Ascending aorta (tissue), 2 donors: Measurements from ENCODE around the gene GALM. TPM values are rescaled to one million over a fixed set of nuclear protein-coding genes. Genes with fewer than 3 reads are reported as not detected.

Experiments
- DNase-seq, 2 donors: peaks; one replicate each; pipeline ENCODE4 v3.0.0-alpha.2; 2019; ENCODE audit warnings: low spot score in 2 of 2
- H3K27ac ChIP-seq, 2 donors: fragments of 200-600 bp; sonication (generic); one replicate each; pipeline ENCODE4 v1.5.1; 2016 to 2017; ENCODE audit warnings: mild to moderate bottlenecking in 1 of 2
- H3K27me3 ChIP-seq: fragments of 200-600 bp; sonication (generic); one replicate; pipeline ENCODE4 v1.5.1; 2017
- H3K36me3 ChIP-seq, 2 donors: fragments of 200-600 bp; sonication (generic); one replicate each; pipeline ENCODE4 v1.5.1; 2016
- H3K4me1 ChIP-seq, 2 donors: fragments of 200-600 bp; sonication (generic); one replicate each; pipeline ENCODE4 v1.5.1; 2016 to 2017; ENCODE audit warnings: mild to moderate bottlenecking in 1 of 2
- H3K4me3 ChIP-seq, 2 donors: fragments of 200-600 bp; sonication (generic); one replicate each; pipeline ENCODE4 v1.5.1; 2016 to 2017; ENCODE audit warnings: mild to moderate bottlenecking in 1 of 2
- H3K9me3 ChIP-seq, 2 donors: fragments of 200-600 bp; sonication (generic); one replicate each; pipeline ENCODE4 v1.5.1; 2016
- intact Hi-C: fragments of 100-400 bp; cut with DNase I; formaldehyde crosslinking; loops from one replicate; pipeline ENCODE4 v1.15.1; 2023
- total RNA-seq: library from RNA; depleted of rRNA; stranded (reverse); fragments of >200 nt; gene quantifications from one replicate; pipeline ENCODE4 v1.1.0, GENCODE V29; 2016
- TF ChIP-seq, protein P1 (sequence below), 3 experiments: fragments of 200-600 bp in 2 of 3; fragments of 450-650 bp in 1 of 3; sonication (generic) in 2 of 3; IDR thresholded peaks; one replicate each; pipeline ENCODE4 v1.5.1; 2016 to 2019; ENCODE audit warnings: antibody characterized with exemption in 3 of 3, mild to moderate bottlenecking in 1 of 3, moderate library complexity in 1 of 3

Gene GALM
- total RNA-seq, 1 donor from 2014 or later: 1.4 TPM

GRCh38 chr2:38742797-38743559 lies 77.1 kb downstream of the GALM start:
- H3K27ac ChIP-seq: no peak overlapping the region
- intact Hi-C loops: loop anchor here (5.0 kb wide), 1 partner anchor 426 kb away; no protein-coding TSS in a partner anchor
- H3K4me3 ChIP-seq: no peak overlapping the region
- DNase-seq: no peak
- TF ChIP-seq, protein P1, sequence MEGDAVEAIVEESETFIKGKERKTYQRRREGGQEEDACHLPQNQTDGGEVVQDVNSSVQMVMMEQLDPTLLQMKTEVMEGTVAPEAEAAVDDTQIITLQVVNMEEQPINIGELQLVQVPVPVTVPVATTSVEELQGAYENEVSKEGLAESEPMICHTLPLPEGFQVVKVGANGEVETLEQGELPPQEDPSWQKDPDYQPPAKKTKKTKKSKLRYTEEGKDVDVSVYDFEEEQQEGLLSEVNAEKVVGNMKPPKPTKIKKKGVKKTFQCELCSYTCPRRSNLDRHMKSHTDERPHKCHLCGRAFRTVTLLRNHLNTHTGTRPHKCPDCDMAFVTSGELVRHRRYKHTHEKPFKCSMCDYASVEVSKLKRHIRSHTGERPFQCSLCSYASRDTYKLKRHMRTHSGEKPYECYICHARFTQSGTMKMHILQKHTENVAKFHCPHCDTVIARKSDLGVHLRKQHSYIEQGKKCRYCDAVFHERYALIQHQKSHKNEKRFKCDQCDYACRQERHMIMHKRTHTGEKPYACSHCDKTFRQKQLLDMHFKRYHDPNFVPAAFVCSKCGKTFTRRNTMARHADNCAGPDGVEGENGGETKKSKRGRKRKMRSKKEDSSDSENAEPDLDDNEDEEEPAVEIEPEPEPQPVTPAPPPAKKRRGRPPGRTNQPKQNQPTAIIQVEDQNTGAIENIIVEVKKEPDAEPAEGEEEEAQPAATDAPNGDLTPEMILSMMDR (IDR thresholded peaks at IDR 0.05): no peak
- H3K27me3 ChIP-seq: no peaks in the 10 kb centered on the region
- no peaks in the 10 kb centered on the region for H3K9me3 ChIP-seq
- H3K36me3 ChIP-seq: peaks cover 52 to 72% of the 10 kb centered on the region in 2 donors
- H3K4me1 ChIP-seq: peaks cover 0 to 12% of the 10 kb centered on the region in 2 donors

- H3K4me1 ChIP-seq: peaks cover 0 to 18% of the 10 kb centered on the region in 2 donors
- H3K27ac ChIP-seq: no peak overlapping the region
- DNase-seq: no peak
- TF ChIP-seq, protein P1 (IDR thresholded peaks at IDR 0.05): no peak
- H3K36me3 ChIP-seq: peaks cover 56 to 72% of the 10 kb centered on the region in 2 donors
- H3K9me3 ChIP-seq: no peaks in the 10 kb centered on the region
- H3K4me3 ChIP-seq: no peak overlapping the region
- intact Hi-C loops: loop anchor here (5.0 kb wide), 1 partner anchor 427 kb away; no protein-coding TSS in a partner anchor
- H3K27me3 ChIP-seq: no peaks in the 10 kb centered on the region
Observed at GRCh38 chr2:38743672-38744398, 77.9 kb downstream of the GALM start.

- Histone ChIP-seq H3K27ac (no peak overlapping the region), H3K9me3 (no peaks in the 10 kb centered on the region), H3K4me1 (peaks cover 2 to 24% of the 10 kb centered on the region in 2 donors), H3K27me3 (no peaks in the 10 kb centered on the region), H3K4me3 (no peak overlapping the region), H3K36me3 (peaks cover 56 to 74% of the 10 kb centered on the region in 2 donors)
- DNase-seq: no peak
- TF ChIP-seq, protein P1 (IDR thresholded peaks at IDR 0.05): no peak
- intact Hi-C loops: loop anchor here (5.0 kb wide), 1 partner anchor 427 kb away; no protein-coding TSS in a partner anchor
Observed at GRCh38 chr2:38744399-38744780, 78.5 kb downstream of the GALM start.

DNA sequence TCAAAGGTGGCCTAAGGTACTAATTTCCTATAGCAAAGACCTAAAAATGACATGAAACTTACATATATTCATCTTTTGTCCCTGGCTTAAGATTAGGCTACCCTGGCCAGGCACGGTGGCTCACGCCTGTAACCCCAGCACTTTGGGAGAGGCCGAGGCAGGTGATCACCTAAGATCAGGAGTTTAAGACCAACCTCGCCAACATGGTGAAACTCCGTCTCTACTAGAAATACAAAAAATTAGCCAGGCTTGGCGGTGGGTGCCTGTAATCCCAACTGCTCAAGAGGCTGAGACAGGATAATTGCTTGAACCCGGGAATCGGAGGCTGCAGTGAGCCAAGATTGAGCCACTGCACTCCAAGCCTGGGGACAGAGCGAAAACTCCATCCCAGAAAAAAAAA lies 79.4 kb downstream of the GALM start:
- H3K27me3 ChIP-seq: no peaks in the 10 kb centered on the region
- TF ChIP-seq, protein P1 (IDR thresholded peaks at IDR 0.05): no peak
- H3K4me3 ChIP-seq: no peak overlapping the region
- H3K36me3 ChIP-seq: peaks cover 56 to 76% of the 10 kb centered on the region in 2 donors
- DNase-seq: no peak
- intact Hi-C loops: no loop called here
- H3K9me3 ChIP-seq: no peaks in the 10 kb centered on the region
- H3K4me1 ChIP-seq: peaks cover 5 to 27% of the 10 kb centered on the region in 2 donors
- H3K27ac ChIP-seq: no peak overlapping the region

- H3K36me3 ChIP-seq: peaks cover 56 to 72% of the 10 kb centered on the region in 2 donors
- no peak overlapping the region for H3K4me3 ChIP-seq
- TF ChIP-seq, protein P1 (IDR thresholded peaks at IDR 0.05): no peak
- H3K27ac ChIP-seq: peak overlapping the region in 1 of 2 donors; percentile 27
- no peaks in the 10 kb centered on the region for H3K9me3 ChIP-seq
- intact Hi-C loops: no loop called here
- H3K4me1 ChIP-seq: peaks cover 5 to 28% of the 10 kb centered on the region in 2 donors
- no peaks in the 10 kb centered on the region for H3K27me3 ChIP-seq
- no peak for DNase-seq
Observed at GRCh38 chr2:38747007-38747424, 81.1 kb downstream of the GALM start.
